Psoas muscle (tissue), 8 donors: ENCODE data around the gene CCDC63. TPM values are rescaled to one million over a fixed set of nuclear protein-coding genes. Genes with fewer than 3 reads are reported as not detected.

ENCODE experiments used
- ATAC-seq, 4 donors: fragments of 200-7000 bp; cut with Tn5 transposase; one replicate each; pipeline ENCODE4 v1.9.1; 2020; ENCODE audit warnings: moderate library complexity in 3 of 4, mild to moderate bottlenecking in 2 of 4
- DNase-seq, 2 donors: peaks; one replicate each; pipeline ENCODE4 v3.0.0-alpha.2; 2020
- H3K27ac ChIP-seq: fragments of 200-600 bp; one replicate; pipeline ENCODE4 v1.8.0; 2022
- H3K27me3 ChIP-seq, 3 donors: fragments of 200-600 bp in 1 of 3; one replicate each; pipeline versions ENCODE4 v1.6.1 to v1.8.0; 2013 to 2022; ENCODE audit warnings: low read length in 2 of 3, mild to moderate bottlenecking in 2 of 3, moderate library complexity in 1 of 3; ENCODE audit not compliant: insufficient read depth in 3 of 3
- H3K36me3 ChIP-seq, 2 donors: fragments of 200-600 bp in 1 of 2; one replicate each; pipeline versions ENCODE4 v1.6.1 to v1.8.0; 2013 to 2022; ENCODE audit warnings: low read depth in 1 of 2, mild to moderate bottlenecking in 1 of 2, moderate library complexity in 1 of 2; ENCODE audit not compliant: insufficient read depth in 1 of 2
- H3K4me1 ChIP-seq: fragments of 200-600 bp; one replicate; pipeline ENCODE4 v1.8.0; 2022
- H3K4me3 ChIP-seq: fragments of 200-600 bp; one replicate; pipeline ENCODE4 v1.8.0; 2022; ENCODE audit warnings: mild to moderate bottlenecking
- H3K9me3 ChIP-seq: fragments of 200-600 bp; one replicate; pipeline ENCODE4 v1.8.0; 2022
- WGBS, 3 donors: extraction: QIAGEN DNeasy Blood & Tissue Kit; methylation state at CpG; one replicate each; pipeline versions ENCODE4 v1.1.6 to v1.1.7; 2013; 5-methylcytosine and 5-hydroxymethylcytosine counted together
- intact Hi-C, 2 donors: fragments of 100-400 bp; cut with DNase I; formaldehyde crosslinking; loops; one replicate each; pipeline versions ENCODE4 v1.11.0 to v1.14.2; 2022
- polyA plus RNA-seq, 3 donors: library from polyadenylated mRNA; stranded (reverse); fragments of 200-250 nt; gene quantifications; one replicate each; pipeline ENCODE4 v1.2.3, GENCODE V29; 2013
- total RNA-seq, 4 donors: library from RNA; stranded (reverse); fragmentation: NEBNext Ultra II Directional in 2 of 4; extraction: Animal tissue kit (Norgen Biotek cat#: 25700) in 2 of 4; gene quantifications; one replicate each; pipeline versions ENCODE4 v1.2.1 to v1.2.4, GENCODE V29; 2021 to 2023
- TF ChIP-seq, protein P1 (sequence below): fragments of 200-600 bp; IDR thresholded peaks from one replicate; pipeline ENCODE4 v1.8.0; 2022; ENCODE audit warnings: antibody characterized with exemption
- donor health status: healthy with polysubstance abuse.
- donor health status: DM: no; HTN: no; CAD: no; lungs with moderate emphysema.
- donor health status: Bipolar disorder and iron deficiency.
- donor health status: healthy.
- donor health status: DM: yes; HTN: yes; CAD: no.
- donor health status: DM: no; HTN: no; CAD: no.
- donor health status: DM: no; HTN: no; CAD: no.
- donor health status: DM: yes; HTN: yes; CAD: no.

Gene CCDC63
- total and polyA plus RNA-seq, 7 donors: not detected

DNA sequence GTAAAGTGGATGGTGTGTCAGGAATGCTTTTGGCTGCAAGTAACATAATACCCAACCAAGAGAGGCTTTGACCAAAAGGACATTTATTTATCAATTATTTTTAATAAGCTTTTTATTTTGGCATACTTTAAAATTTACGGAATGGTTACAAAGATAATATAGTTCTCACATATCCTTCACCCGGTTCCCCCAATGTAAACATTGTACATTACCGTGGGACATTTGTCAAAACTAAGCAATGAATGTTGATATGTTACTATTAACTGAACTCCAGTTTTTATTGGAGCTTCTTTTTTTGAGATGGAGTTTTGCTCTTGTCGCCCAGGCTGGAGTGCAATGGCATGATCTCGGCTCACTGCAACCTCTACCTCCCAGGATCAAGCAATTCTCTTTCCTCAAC lies 23.0 kb downstream of the CCDC63 start:
- DNase-seq (no peak), ATAC-seq (no peak)
- intact Hi-C loops: no loop called here
- 88 to 93% (median 90%) methylated on average over 5 of the region's 5 CpGs for WGBS, 3 donors
- Histone ChIP-seq H3K4me3 (no peak overlapping the region), H3K9me3 (no peaks in the 10 kb centered on the region), H3K27ac (no peak overlapping the region), H3K4me1 (no peaks in the 10 kb centered on the region), H3K27me3 (no peaks in the 10 kb centered on the region), H3K36me3 (no peaks in the 10 kb centered on the region)
- TF ChIP-seq, protein P1, sequence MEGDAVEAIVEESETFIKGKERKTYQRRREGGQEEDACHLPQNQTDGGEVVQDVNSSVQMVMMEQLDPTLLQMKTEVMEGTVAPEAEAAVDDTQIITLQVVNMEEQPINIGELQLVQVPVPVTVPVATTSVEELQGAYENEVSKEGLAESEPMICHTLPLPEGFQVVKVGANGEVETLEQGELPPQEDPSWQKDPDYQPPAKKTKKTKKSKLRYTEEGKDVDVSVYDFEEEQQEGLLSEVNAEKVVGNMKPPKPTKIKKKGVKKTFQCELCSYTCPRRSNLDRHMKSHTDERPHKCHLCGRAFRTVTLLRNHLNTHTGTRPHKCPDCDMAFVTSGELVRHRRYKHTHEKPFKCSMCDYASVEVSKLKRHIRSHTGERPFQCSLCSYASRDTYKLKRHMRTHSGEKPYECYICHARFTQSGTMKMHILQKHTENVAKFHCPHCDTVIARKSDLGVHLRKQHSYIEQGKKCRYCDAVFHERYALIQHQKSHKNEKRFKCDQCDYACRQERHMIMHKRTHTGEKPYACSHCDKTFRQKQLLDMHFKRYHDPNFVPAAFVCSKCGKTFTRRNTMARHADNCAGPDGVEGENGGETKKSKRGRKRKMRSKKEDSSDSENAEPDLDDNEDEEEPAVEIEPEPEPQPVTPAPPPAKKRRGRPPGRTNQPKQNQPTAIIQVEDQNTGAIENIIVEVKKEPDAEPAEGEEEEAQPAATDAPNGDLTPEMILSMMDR: no peak

DNA sequence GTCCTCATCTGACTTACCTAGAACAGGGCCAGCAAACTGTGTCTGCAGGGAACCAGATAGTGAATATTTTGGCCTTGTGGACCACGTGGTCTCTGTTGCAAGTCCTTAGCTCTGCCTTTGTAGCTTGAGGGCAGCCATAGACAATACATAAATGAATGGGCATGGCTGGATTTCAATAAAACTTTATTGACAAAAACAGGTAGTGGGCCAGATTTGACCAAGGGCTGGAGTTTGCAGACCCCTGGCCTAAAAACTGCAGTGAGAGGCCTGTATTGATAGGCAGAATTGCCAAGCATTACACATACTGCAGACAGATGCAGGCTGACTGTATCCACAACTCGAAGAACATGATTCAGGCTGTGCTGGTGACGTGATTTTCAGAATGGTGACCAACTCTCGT lies 25.3 kb downstream of the CCDC63 start:
- ATAC-seq (no peak), DNase-seq (no peak)
- Histone ChIP-seq H3K27ac (no peak overlapping the region), H3K4me1 (no peaks in the 10 kb centered on the region), H3K9me3 (no peaks in the 10 kb centered on the region), H3K36me3 (no peaks in the 10 kb centered on the region), H3K27me3 (no peaks in the 10 kb centered on the region), H3K4me3 (no peak overlapping the region)
- intact Hi-C loops: no loop called here
- 62 to 78% (median 75%) methylated on average over 4 of the region's 4 CpGs for WGBS, 3 donors
- TF ChIP-seq, protein P1: no peak

DNA sequence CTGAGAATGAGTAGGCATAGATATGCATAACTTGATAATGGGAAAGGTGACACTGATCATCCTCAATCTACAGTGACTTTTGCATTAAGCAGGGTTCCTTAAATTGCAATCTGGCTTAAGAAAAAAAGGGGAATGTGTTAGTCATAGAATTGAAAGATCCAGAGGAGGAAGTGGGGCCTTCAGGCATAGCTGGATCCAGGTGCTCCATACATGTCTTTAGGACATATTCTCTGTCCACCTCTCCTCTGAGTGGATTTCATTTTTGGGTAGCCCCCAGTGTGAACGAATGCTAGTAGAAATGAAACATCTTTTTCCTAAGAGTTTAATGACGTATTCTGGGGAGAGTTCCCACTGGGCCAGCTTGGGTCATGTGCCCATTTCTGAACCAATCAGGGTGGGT lies 27.6 kb downstream of the CCDC63 start:
- no peak overlapping the region for H3K4me3 ChIP-seq
- intact Hi-C loops: no loop called here
- DNase-seq (no peak), ATAC-seq (no peak)
- TF ChIP-seq, protein P1: no peak
- H3K27ac ChIP-seq: no peak overlapping the region
- no peaks in the 10 kb centered on the region for H3K36me3 ChIP-seq
- no peaks in the 10 kb centered on the region for H3K27me3 ChIP-seq
- peaks cover 6% of the 10 kb centered on the region for H3K4me1 ChIP-seq
- 85 to 91% (median 85%) methylated on average over 2 of the region's 2 CpGs for WGBS, 3 donors
- no peaks in the 10 kb centered on the region for H3K9me3 ChIP-seq

DNA sequence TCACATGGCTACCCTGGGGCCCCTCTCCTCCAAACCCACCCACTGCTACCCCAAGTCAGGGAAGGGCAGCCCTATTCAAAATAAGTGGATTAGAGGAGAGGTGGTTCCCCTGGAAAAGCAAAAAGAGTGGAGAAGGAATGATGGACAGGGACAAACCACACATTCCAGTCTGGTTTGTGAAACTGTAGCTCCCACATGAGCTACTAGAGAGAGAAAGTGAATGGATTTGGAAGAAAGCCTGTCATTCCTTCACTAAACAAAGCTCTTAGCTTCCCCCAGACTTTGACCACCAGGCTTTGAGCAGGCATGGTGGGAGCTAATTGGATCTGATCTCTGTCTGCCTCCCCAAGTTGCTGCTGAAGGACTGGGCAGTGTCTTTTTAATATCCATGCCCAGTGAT lies 28.0 kb downstream of the CCDC63 start:
- no peak overlapping the region for H3K4me3 ChIP-seq
- no peaks in the 10 kb centered on the region for H3K27me3 ChIP-seq
- no peak for ATAC-seq
- TF ChIP-seq, protein P1: no peak
- intact Hi-C loops: no loop called here
- no peak overlapping the region for H3K27ac ChIP-seq
- no peaks in the 10 kb centered on the region for H3K36me3 ChIP-seq
- H3K9me3 ChIP-seq: no peaks in the 10 kb centered on the region
- no peak for DNase-seq
- H3K4me1 ChIP-seq: peaks cover 6% of the 10 kb centered on the region

DNA sequence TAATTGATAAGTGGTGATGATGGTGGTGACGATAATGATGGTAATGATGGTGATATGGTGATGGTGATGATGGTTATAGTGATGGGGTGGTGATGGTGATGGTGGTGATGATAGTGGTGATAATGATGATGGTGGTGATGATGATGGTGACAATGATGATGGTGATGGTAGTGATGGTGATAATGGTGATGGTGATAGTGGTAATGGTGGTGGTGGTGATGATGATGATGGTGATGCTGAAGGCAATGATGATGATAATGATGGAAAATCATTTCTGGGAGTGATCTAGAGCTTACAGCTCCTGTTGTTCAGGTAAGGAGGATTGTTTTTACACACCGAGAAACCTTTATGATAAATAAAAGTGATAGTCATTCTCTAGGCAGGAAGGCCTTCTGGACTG lies 33.9 kb downstream of the CCDC63 start:
- Histone ChIP-seq H3K36me3 (no peaks in the 10 kb centered on the region), H3K27me3 (no peaks in the 10 kb centered on the region), H3K4me1 (peaks cover 6% of the 10 kb centered on the region), H3K27ac (no peak overlapping the region), H3K4me3 (no peak overlapping the region), H3K9me3 (no peaks in the 10 kb centered on the region)
- WGBS, 3 donors: 84 to 93% (median 91%) methylated on average over 2 of the region's 2 CpGs
- ATAC-seq (no peak), DNase-seq (no peak)
- intact Hi-C loops: loop anchor here in 1 of 2 donors (10.0 kb wide), 2 partner anchors 246 to 426 kb away; partner anchors contain the start of gene ARPC3
- TF ChIP-seq, protein P1: no peak
